Thyroid gland (tissue), 4 donors: ENCODE data around the gene PANK3.

ENCODE experiments used
- CTCF ChIP-seq, 6 experiments: fragments of 200-600 bp in 3 of 6; fragments of 450-650 bp in 3 of 6; sonication (generic) in 3 of 6; IDR thresholded peaks; one replicate each; pipeline ENCODE4 v1.5.1; 2016 to 2019; ENCODE audit warnings: antibody characterized with exemption in 6 of 6, mild to moderate bottlenecking in 2 of 6, inconsistent platforms in 1 of 6, moderate library complexity in 1 of 6
- POLR2A ChIP-seq, 2 donors: fragments of 450-650 bp; IDR thresholded peaks; one replicate each; pipeline ENCODE4 v1.6.1; 2017; ENCODE audit warnings: antibody characterized with exemption in 2 of 2, mild to moderate bottlenecking in 2 of 2, moderate library complexity in 1 of 2

- TF ChIP-seq POLR2A (IDR thresholded peaks at IDR 0.05): no peak
- no peak for TF ChIP-seq CTCF (IDR thresholded peaks at IDR 0.05)
These were observed 33.0 kb upstream of the PANK3 start for GRCh38 chr5:168612123-168612522.
